WTC11 (cell line): ENCODE measurements around the gene MORC2.

Experiments used
- ATF3 ChIP-seq: sonication (generic); formaldehyde crosslinking; conservative IDR thresholded peaks from 2 replicates; pipeline ENCODE4 v1.8.1; 2022; ENCODE audit warnings: mild to moderate bottlenecking, missing genetic modification reagents
- CTCF ChIP-seq: fragments of 200-600 bp; IDR thresholded peaks from 2 replicates; pipeline ENCODE4 v1.8.0; 2022; ENCODE audit warnings: antibody characterized with exemption
- FOXP1 ChIP-seq: sonication (generic); formaldehyde crosslinking; IDR thresholded peaks from 2 replicates; pipeline ENCODE4 v1.8.0; 2022; ENCODE audit warnings: missing genetic modification reagents, mild to moderate bottlenecking, moderate library complexity, borderline replicate concordance
- FOXP4 ChIP-seq: sonication (generic); formaldehyde crosslinking; IDR thresholded peaks from 2 replicates; pipeline ENCODE4 v1.8.0; 2022; ENCODE audit warnings: mild to moderate bottlenecking, missing genetic modification reagents
- HMGXB4 ChIP-seq: sonication (generic); formaldehyde crosslinking; IDR thresholded peaks from 2 replicates; pipeline ENCODE4 v1.8.1; 2023; ENCODE audit warnings: mild to moderate bottlenecking, moderate library complexity, missing genetic modification reagents
- NFYB ChIP-seq: sonication (generic); formaldehyde crosslinking; conservative IDR thresholded peaks from 2 replicates; pipeline ENCODE4 v1.8.0; 2022; ENCODE audit warnings: low read depth, missing genetic modification reagents
- NR2C2 ChIP-seq: sonication (generic); formaldehyde crosslinking; IDR thresholded peaks from 2 replicates; pipeline ENCODE4 v1.8.0; 2022; ENCODE audit warnings: mild to moderate bottlenecking, missing genetic modification reagents
- PREB ChIP-seq: sonication (generic); formaldehyde crosslinking; IDR thresholded peaks from 2 replicates; pipeline ENCODE4 v1.8.1; 2022; ENCODE audit warnings: mild to moderate bottlenecking, missing genetic modification reagents, moderate library complexity, borderline replicate concordance
- ZNF423 ChIP-seq: fragments of 250-450 bp; sonication (Bioruptor Pico); IDR thresholded peaks from 2 replicates; pipeline ENCODE4 v2.1.2; 2022; ENCODE audit warnings: mild to moderate bottlenecking, moderate library complexity

- TF ChIP-seq CTCF: no peak
- no peak for TF ChIP-seq PREB
- TF ChIP-seq FOXP4 (CRISPR knock-in tag): no peak
- no peak for TF ChIP-seq HMGXB4 (CRISPR knock-in tag)
- TF ChIP-seq FOXP1: no peak
- no peak for TF ChIP-seq NFYB (CRISPR knock-in tag)
- TF ChIP-seq ATF3 (CRISPR knock-in tag): no peak
- no peak for TF ChIP-seq ZNF423 (CRISPR knock-in tag)
- no peak for TF ChIP-seq NR2C2 (CRISPR knock-in tag)
These were observed 11.4 kb upstream of the MORC2 start for GRCh38 chr22:30979932-30980331.
